CD4-positive, alpha-beta T cell treated with Interleukin-6 at 100 ng/mL for 8 hours (primary cell): ENCODE measurements around the gene VPS13D.
"Not testable (repeated sequence)": the region's sequence is repeated elsewhere in the genome, so short reads cannot be mapped to it uniquely, and the experiment has no call there.

Experiments
- DNase-seq: peaks from one replicate; pipeline ENCODE4 v3.0.0-alpha.2; 2020; ENCODE audit warnings: mixed read lengths, low spot score

VPS13D gene

DNA sequence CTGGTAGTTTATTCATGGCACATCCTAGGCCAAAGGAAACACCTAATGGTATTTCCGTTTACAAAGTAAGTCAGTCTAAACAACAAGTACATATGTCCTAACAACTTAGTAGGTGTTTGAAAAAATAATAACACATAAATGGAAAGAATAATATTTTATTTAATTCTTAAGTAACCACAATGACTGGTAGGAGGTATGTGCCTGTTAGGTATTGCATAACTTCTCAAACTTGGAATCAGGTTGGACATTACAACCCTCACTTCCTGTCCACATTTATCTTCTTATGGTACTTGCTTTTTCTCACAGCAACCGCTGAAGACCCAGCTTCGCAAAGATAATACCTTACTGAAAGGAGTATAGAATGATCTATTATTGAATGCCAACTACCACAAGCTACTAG, 64.2 kb downstream of the VPS13D start:
- DNase-seq = no peak

DNA sequence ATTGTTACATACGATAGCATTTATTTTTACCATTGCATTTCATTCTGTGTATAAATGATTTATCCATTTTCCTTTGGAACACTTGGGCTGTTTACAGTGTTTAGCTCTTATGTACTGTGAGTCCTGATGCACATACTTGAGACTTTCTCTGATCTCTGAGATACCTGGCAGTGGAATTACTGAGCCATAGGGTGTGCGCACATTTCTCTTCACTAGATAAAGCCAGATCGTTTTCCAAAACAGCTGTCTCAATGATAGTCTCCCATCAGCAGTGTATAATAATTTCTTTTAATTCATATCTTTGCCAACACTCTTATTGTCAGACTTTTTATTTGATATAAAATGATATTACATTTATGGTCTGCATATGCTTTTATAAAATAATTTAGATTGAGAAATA, 66.2 kb downstream of the VPS13D start:
- DNase-seq = no peak

DNA sequence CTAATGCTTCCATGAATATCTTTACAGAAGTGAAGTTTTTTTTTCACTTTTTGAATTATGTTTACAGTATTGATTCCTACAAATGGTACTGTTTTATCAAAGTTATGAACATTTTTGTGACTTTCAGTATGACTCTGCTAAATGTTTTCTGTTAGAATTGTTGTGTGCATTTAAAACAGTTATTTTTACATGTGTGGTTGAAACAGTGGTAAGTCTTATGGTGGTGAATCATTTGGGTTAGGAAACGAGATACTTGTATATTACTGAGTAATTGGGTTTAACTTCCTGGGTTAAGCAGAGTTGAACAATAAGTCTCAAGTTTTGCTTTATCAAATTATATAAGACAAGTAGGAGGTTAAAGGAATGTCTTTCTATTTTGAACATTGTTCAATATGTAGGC, 66.8 kb downstream of the VPS13D start:
- DNase-seq = no peak

DNA sequence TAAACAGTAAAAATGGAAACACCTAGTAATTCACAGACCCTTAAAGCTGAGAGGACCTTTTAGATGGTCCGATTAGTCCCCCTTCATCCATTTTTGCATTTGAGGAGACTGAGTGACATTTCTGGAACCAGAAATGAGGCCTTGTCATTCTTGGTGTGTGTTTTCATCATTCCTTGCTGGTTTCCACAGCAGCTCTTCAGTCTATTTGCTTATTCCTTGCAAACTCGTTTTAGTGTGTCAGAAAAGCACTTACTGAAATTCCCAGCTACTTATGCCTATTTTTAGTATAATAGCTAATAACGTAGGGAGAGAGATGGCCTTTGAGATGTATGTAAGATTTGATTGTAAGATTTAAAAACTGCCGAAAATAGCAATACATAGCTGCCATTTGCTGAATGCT, 70.9 kb downstream of the VPS13D start:
- no peak for DNase-seq

GRCh38 chr1:12301518-12302237, 71.8 kb downstream of the VPS13D start:
- DNase-seq = no peak

GRCh38 chr1:12302798-12303447, 73.1 kb downstream of the VPS13D start:
- DNase-seq = no peak

GRCh38 chr1:12305377-12305776, 75.5 kb downstream of the VPS13D start:
- no peak for DNase-seq

GRCh38 chr1:12309783-12310742, 80.2 kb downstream of the VPS13D start:
- DNase-seq = no peak

DNA sequence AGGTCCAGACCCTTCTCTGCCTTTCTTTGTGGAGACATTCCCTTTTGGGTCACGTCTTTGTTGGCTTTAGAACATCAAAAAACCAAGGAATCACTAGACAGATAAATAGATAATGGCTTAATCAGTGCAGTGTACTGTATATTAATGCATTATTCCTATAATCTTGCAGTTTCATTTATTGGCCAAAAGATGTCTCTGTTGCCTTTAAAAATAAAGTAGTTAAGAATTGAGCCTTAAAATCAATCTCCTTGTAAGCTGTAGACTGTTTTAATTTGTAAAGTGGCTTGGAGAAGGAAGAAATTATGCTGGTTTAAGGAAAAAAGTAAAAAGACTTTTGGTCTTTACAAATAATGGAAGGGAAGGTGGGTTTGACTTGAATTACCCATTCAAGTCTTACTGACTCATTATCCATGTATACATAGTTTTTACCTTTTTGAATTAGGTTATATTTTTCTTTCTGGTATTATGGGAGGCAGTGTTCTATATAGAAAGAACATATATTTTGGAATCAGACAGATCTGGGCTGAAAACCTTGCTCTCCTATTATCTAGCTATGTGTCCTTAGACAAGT, 84.6 kb downstream of the VPS13D start:
- no peak for DNase-seq

DNA sequence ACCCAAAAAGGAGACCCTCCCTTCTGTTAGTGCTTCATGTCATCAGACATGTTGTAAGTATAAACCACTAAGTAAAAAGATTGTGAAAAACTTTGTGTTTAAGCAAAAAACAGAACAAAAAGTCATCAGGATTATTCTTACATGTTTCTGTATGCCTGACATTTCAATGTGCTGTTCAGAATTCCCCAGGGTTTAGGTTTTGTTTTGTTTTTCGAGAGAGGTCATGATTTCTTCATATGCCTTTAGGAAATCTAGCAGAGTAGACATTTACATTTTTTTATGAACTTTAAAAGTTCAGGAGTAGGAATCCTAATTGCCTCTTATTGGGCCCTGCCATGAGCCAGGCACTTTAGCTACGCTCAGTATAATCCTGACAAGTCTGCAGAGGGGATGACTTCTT, 85.3 kb downstream of the VPS13D start:
- DNase-seq = no peak

GRCh38 chr1:12316331-12316730, 86.5 kb downstream of the VPS13D start:
- no peak for DNase-seq

- DNase-seq = no peak
These were observed 90.7 kb downstream of the VPS13D start for GRCh38 chr1:12320486-12320885.

DNA sequence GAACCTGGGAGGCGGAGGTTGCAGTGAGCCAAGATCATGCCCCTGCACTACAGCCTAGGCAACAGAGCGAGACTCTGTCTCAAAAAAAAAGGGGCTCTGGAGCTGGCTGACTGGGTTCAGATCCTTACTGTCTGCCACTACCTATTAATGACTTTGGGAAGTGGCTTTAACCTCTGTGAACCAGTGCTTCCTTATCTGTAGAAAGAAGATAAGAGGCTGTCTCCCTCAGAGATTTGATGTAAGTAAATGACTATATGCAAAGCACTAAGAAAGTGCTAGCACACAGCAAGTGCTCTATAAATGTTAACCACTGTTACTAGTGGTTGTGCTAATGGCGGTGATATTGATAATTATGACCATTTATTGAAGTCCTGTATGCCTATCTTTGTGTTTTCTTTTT, 94.6 kb downstream of the VPS13D start:
- DNase-seq = no peak

GRCh38 chr1:12324973-12325372, 95.1 kb downstream of the VPS13D start:
- not testable (repeated sequence) for DNase-seq

- DNase-seq = no peak
These were observed 97.2 kb downstream of the VPS13D start for GRCh38 chr1:12326986-12327385.

DNA sequence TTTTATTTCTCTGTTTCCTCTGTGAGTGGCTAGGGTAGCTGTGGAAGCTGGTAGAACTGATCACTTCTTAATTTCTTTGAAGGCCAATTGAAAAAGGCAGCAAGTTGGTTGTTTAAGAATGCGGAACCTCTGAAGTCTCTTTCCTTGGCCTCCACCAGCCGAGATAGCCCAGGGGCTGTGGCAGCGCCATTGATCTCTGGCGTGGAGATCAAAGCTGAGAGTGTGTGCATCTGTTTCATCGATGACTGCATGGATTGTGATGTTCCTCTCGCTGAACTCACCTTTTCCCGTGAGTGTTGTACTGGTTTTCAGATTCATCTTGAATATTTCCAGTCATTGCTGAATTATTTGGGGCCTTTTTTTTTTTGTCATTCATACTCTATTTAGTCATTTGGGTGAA, 97.7 kb downstream of the VPS13D start:
- DNase-seq = no peak

DNA sequence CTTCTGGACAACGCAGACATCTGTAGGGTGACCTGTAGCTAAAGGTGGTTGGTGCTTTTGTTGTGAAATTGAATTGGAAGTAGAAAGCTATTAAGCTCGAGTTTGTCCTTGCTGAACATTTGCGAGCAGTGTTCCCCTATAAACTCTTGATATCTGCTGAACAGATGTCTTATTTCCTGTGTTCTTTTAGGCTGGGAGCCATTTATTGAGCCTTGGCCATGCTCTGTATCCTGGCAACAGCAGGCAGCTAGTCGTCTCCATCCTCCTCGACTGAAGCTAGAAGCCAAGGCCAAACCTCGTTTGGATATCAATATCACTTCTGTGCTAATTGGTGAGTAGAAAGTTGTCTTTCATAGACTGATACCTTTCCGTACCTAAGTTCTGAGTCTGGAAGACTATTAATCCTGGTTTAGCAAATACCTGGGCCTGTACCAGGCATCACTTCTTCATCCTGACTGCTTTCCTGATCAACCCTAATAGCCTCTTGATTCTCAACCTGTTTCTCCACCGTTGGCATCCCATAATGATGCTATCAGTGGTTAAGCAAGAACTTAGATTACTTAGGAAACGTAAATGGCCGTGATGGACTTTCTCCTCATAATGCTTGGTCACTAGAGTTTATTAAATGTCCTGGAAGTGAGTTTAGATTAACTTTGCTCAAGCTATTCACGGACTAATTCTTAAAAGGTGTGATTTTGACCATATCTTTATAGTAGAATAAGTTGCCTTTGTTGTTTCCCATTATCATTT, 103.4 kb downstream of the VPS13D start:
- DNase-seq = no peak

GRCh38 chr1:12335815-12336214, 106.0 kb downstream of the VPS13D start:
- no peak for DNase-seq

DNA sequence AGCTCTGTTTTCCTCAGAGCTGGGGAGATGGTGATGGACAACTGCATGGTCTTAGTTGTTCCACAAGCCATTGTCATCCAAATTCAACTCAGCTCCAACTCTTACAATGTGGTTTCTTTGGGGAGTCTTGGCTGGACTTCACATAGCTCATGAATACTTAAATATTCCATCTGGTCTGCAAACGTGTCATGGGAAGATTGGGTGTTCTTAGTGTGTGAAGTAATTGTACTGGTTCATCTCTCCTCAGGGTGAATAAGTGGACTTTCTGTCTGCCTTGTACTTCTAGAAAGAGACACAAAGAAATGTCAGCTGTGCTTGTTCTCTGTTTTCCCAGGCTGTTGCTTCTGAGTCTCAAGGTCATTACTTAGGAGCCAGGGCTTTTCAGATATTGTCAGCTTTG, 106.6 kb downstream of the VPS13D start:
- DNase-seq = no peak

GRCh38 chr1:12338017-12338416, 108.2 kb downstream of the VPS13D start:
- DNase-seq = no peak

DNA sequence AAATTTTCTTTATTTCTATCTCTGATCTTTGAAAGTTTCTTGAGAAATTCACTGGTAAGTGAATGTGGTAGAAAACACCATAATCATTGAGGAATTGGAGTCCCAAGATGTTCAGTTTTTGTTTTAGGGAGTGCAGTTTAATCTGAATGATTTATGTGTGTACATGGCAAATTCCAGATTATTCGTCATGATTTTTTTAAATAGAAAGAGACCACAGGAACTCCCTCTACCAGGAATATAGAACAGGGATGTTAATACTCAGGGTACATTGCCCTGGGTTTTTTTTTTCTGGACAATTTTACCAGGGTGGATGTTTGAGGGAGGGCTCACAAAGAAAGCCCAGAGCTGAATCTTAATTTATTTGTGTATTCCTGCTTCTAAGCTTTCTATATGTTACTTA, 109.0 kb downstream of the VPS13D start:
- no peak for DNase-seq

DNA sequence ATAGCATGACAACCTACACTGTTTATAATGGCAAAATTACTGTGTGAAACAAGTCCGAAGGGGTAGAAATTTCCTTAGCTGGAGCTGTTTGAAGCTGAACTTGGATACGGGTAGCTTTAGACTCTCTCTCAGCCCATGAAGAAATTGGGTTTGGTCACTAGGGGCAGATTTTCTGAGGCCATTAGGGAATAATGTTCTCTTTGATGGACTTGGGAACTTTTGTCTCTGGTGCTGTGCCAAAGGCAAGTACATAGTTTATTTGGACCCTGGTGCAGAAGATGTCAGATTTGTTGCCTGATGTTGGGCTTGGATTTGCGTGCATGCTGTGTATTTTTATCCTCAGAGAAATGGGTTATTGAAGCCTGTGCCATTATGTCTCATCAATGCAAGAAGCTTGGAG, 109.6 kb downstream of the VPS13D start:
- no peak for DNase-seq
